HG02870 (cell line): ENCODE measurements around the gene AKAP6.

Experiments used
- ATAC-seq: cut with Tn5 transposase; IDR thresholded peaks from one replicate; pipeline ENCODE4 v1.9.1; 2021; ENCODE audit warnings: mild to moderate bottlenecking, moderate library complexity; ENCODE audit not compliant: unreplicated experiment

The AKAP6 gene

GRCh38 chr14:32329146-32329545, at the start of gene AKAP6:
Gene AKAP6, plus strand, starts transcription at chr14:32329298. Its CDS starts 104,196 bp downstream, at chr14:32433494.
- no peak for ATAC-seq

- no peak for ATAC-seq
Measured at GRCh38 chr14:32286602-32287001, 42.5 kb upstream of the AKAP6 start.

GRCh38 chr14:32296366-32296765, 32.7 kb upstream of the AKAP6 start:
- ATAC-seq: no peak

GRCh38 chr14:32298346-32298745, 30.8 kb upstream of the AKAP6 start:
- ATAC-seq: no peak

- ATAC-seq: no peak
Measured at GRCh38 chr14:32300136-32300535, 29.0 kb upstream of the AKAP6 start.

GRCh38 chr14:32303865-32304264, 25.2 kb upstream of the AKAP6 start:
- ATAC-seq: no peak

GRCh38 chr14:32304296-32304695, 24.8 kb upstream of the AKAP6 start:
- ATAC-seq: no peak

GRCh38 chr14:32306549-32306948, 22.5 kb upstream of the AKAP6 start:
- ATAC-seq: no peak

GRCh38 chr14:32307881-32308582, 21.1 kb upstream of the AKAP6 start:
- no peak for ATAC-seq

GRCh38 chr14:32310876-32311275, 18.2 kb upstream of the AKAP6 start:
- no peak for ATAC-seq

- ATAC-seq: no peak
Measured at GRCh38 chr14:32311294-32312009, 17.6 kb upstream of the AKAP6 start.

GRCh38 chr14:32312010-32312331, 17.1 kb upstream of the AKAP6 start:
- no peak for ATAC-seq

GRCh38 chr14:32313844-32314376, 15.2 kb upstream of the AKAP6 start:
- ATAC-seq: no peak

GRCh38 chr14:32318087-32318795, 10.9 kb upstream of the AKAP6 start:
- ATAC-seq: no peak

GRCh38 chr14:32319368-32320049, 9.6 kb upstream of the AKAP6 start:
- ATAC-seq: no peak

- ATAC-seq: no peak
Measured at GRCh38 chr14:32324601-32325000, 4.5 kb upstream of the AKAP6 start.

- no peak for ATAC-seq
Measured at GRCh38 chr14:32327255-32327961, 1.7 kb upstream of the AKAP6 start.

GRCh38 chr14:32329690-32330285, 690 bp downstream of the AKAP6 start:
- no peak for ATAC-seq

GRCh38 chr14:32330351-32331111, 1.4 kb downstream of the AKAP6 start:
- ATAC-seq: no peak
